ENCODE results near the gene AGPAT3.

AGPAT3 gene

DNA sequence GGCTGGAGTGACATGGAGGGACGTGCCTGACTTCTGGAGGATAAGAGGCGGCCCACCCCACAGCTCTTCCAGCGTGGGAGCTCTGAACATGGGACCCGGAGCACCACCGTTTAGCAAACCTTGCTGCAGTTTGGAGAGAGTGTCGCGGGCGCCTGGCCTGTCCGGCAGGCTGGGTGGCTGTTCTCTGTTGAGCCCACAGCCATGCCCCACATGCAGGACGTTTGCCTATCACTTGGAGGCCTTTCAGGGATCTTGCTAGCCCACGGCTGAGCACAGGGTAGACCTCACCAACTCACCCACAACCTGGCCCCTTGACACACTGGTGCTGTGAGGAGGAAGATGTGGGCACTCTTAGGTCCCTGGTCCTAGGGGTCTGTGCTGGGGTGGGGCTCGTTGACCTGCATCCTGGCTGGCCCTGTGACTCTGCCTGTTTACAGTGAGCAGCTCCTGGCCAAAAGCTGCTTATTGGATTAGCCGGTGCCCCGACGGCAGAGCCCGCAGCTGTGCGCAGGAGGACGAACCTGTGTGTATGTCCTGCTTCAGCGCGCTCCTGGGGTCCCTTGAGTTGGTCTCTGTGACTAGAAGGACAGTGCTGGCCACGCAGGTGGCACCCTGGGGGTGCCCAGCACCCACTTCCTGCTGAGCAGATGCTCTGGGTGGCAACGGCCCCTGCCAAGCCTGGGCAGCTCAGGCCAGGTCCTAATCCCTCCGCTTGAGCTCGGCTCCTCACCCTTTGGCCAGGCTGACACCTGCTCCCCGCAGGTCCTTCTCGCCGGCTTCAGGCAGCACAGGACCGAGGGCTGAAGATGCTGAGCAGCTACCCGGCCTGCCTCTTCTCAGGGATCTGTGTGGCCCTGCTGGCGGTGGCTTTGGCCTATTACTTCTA lies 74.7 kb downstream of the AGPAT3 start:
- DNase-seq, result no peak

DNA sequence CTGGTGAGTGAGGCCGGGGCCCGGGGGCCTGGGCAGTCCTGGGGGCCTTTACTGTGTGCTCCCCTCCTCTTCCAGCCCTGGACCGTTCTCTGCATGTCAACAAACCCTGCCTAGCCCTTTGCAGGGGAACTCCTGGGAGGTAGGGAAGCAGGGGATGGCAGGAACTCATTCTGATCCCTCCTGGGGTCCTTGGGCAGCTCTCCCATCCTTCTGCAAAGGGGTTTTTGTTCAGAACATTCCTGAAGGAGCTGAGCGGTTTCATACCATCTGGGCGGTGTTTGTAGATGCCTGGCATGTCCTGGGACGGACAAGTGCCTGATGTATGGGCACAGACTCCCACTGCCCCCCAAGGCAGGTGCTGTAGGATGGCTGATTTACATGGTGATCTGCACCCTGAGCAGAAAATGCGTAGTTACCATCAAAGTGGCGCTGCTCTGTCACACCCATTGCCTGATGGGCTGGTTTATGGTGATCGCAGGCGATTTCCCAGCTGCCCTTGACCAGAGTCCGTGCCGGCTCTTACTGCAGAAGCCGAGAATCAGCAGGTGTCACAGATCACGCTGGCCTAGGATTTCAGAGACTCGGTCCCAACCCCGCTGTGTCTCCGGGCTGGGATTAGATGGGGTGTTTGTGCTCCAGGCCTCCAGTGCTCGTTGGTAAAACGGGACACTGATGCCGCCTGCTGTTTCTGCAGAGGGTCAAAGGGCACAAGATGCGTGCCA lies 75.5 kb downstream of the AGPAT3 start:
- DNase-seq, result no peak

GRCh38 chr21:43942201-43942600 lies 77.2 kb downstream of the AGPAT3 start:
- DNase-seq, result no peak

- DNase-seq, result no peak
Measured at GRCh38 chr21:43942621-43943020, 77.6 kb downstream of the AGPAT3 start.

- DNase-seq, result no peak
Measured at GRCh38 chr21:43943512-43944077, 78.6 kb downstream of the AGPAT3 start.

DNA sequence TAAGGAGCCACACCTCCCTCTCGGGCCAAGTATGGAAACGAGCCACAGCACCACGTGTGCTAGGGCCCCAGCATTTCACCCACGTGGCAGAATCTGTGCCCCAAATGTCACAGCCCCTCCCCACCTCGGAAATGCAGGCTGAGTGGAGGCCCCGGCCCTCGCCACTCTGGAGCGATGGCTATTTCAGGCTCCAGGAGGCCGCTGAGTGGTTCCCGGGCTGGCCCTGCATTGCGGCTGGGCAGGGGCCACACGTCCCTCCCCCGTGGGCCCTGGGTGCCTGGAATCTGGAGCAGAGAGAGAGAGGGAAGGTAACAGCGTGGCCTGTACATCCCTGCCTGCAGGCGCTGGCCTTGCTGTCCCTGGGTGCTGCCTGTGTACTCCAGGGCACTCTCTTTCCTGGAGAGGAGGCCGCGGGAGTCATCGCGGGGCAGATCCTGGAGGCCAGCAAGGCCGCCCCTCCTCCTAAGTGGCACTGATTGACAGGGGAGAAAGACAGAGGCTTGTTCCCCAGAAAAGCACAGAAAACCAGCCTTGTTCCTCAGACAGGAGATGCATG lies 79.1 kb downstream of the AGPAT3 start:
- DNase-seq, result no peak

- no peak for DNase-seq
Measured at GRCh38 chr21:43944757-43945156, 79.7 kb downstream of the AGPAT3 start.

- no peak for DNase-seq
Measured at GRCh38 chr21:43948740-43949498, 83.9 kb downstream of the AGPAT3 start.

DNA sequence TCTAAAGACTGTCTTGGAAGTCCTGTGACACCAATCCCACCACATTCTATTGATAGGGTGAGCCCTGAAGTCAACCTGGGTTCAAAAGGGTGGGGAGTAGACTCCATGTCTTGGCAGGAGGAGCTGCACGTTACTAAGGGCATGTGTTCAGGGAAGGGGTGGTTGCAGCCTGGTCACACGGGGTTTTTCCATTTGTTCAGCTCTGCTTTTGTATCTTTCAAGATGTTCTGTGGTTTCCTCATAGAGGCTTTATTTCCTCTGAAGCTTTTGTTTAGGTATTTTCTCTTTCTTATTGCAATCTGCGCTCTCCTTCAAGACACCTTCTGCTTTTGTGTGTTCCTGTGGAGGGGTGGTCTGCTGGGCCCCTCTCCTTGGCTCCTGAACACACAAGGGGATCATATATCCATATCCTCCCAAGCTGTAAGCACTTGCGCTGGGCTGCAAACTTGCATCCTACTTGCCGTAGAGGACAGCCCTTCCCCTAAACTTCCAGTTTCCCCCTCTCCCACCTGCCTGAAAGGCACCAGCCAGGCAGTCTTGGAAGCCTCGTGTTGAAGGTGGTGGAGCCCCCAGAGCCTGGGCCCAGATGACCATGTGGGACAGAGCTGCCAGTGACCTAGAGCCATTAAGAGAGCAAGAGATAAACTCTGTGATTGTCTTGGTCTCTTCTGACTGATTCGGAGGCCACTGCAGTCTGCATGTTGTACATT lies 84.6 kb downstream of the AGPAT3 start:
- DNase-seq, result no peak

DNA sequence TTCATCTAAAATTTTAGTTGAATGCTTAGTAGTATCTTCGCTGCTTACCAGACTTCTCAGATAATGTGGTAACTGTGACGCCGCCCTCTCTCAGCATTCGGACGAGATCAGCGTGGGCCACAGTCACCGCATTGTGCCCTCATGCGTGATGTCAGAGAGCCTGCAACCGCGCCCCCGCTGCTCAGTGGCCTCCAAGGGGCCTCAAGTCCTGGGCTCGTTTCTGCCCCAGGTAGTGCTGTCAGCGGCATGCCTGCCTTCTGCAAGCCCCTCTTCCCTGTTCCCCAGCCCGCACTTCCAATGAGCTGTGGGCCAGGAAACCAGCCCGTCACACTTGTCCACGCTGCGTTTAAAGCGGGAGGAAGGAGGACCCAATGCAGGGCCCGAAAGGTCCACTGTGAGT lies 85.5 kb downstream of the AGPAT3 start:
- DNase-seq, result no peak

DNA sequence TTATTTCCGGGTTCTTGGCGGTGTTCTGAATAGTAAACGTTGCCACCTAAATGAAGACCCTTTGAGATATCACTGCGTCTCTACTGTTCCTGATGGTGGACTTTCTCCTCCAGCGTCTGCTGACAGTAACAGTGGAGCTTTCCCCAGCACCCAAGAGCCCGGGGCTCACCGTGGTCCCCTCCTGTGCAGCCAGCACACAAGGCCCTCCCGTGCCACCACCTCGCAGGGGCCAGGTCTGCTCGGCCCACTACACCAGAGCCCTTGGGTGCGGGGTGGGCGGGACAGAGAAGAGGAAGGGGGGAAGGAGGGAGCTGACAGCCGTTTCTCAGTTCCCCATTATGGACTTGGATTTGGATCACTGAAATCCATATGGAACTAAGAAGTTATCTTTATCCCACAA lies 85.9 kb downstream of the AGPAT3 start:
- DNase-seq, result no peak

DNA sequence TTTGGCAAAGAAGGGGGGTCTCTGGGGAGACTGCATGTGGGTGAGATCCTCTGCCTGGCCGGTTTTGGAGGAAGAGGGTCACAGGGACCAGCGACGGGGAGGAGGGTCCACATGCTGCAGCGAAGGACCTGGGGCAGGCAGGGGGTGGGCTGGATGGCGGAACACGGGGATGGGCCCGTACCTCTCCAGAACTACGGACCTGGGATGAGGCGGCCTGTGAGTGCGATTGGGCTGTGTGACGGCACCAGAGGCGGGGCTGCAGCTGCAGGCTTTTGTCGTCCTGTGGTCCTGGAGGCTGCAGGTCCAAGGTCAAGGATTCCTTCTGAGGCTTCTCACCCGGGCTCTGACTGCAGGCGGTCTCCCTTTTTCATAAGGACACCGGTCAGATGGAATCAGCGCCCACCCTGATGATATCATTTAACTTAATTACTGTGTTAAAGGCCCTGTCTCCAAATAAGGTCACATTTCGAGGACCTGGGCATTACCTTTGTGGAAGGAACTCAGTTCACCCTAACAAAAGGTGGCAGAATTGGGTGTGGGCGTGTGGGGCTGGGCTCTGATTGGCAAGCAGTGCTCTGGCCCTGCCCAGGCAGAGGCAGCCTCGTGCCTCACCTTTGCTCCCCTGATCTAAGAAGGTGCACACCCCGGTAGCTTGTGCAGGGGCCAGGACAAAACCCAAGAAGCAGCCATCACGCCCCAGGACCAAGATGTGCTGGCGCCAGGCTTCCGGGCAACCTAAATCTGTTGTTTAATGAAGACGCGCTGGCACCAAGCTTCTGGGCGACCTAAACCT lies 87.1 kb downstream of the AGPAT3 start:
- DNase-seq, result no peak

GRCh38 chr21:43953021-43953420 lies 88.0 kb downstream of the AGPAT3 start:
- DNase-seq, result no peak

DNA sequence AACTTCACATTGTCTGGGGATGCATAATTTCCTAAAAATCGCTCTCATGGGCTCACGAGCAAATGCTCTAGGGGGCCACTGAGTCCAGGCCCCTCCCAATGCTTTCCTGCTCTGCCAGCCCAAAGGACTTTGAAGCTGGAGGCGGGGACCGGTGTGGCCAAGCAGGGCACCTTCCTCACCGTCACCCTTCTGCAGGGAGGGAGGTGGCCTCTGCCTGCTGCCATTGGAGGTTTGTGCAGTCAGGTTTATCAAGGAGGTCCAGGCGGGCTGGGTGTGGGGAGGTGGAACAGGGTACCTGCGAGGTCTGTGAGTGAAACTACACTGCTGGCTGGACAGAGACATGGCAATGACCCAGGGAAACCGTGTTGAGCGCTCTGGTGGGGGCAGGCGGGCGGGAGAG lies 89.0 kb downstream of the AGPAT3 start:
- DNase-seq, result no peak

DNA sequence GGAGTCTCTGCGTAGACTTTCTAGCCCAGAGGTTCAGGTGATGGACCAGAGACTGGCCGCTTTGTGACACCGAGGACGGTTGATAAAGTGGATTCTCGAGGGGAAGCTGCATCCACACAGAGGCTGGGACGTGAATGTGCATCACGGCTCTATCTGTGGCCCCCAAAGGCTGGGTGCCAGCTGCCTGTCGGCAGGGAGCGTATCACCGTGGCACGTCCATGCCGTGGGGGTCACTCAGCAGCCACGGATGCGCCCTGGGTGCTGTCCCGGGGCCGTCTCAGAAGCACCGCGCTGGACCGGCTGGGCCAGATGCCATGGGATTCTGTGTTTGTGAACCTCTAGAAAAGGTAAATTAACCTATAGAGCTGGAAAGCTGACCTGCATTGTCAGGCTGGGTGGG lies 89.9 kb downstream of the AGPAT3 start:
- no peak for DNase-seq

DNA sequence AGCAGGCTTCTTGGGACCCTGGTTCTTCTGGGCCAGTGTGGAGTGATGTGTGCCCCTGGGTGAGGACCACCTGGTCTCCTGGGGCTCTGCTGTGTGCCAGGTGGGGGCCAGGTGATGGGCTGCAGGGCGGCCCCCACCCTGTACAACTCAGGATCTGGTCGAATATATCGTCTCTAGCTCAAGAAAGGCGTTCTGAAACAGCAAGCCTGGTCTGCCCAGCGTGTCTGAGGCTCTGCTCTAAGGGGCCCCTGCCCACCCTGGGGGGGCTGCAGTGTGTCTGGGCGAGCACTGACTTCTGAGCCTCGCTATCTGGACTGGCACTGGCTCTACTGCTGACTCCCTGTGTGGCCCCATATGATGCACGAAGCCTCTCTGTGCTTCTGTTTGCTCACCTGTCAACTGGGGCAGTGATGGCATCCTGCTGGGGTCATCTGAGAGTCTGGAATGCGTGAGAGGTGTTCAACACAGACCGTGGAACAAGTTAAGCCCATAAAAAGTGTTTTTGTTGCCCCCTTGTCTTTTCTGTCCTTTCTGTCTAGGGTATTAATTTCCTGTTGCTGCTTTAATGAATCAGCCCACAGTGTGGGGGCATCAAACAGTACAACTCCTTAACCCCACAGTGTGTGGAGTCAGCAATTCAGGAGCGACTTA lies 91.1 kb downstream of the AGPAT3 start:
- no peak for DNase-seq

DNA sequence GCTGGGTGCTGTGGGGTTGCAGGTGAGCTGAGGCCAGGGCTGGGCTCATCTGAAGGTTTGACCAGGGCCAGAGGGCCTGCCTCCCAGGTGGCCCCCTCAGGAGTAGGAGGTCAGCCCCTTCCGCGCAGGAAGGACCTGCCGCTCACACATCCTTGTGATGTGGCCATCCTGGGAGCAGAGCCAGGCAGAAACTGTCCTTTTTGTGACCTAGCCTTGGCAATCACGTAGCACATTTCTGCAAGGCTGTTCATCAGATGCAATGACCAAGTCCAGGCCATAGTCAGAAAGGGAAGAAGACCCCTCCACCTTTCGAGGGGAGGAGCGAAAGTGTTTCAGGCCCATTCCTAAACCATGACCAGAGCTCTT lies 91.6 kb downstream of the AGPAT3 start:
- DNase-seq, result no peak

DNA sequence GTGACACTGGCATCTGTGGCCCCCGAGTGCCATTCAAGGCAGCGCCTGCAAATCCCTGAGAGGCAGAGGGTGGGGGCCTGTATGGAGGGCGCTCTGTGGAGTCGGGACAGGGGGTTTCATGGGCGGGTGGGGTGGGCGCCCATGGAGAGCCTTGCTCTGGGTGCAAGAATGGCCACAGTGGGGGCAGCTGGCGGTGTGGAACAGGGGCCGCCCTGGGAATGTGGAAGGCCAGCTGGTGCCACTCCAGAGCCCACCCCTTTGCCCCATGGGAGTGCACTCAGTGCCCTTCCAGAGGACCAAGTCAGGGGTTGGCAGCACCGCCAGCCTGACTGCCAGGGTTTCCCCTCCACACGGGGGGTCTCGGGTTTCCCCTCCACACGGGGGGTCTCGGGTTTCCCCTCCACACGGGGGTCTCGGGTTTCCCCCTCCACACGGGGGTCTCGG lies 92.1 kb downstream of the AGPAT3 start:
- DNase-seq, result no peak

- no peak for DNase-seq
Measured at GRCh38 chr21:43957611-43958362, 92.8 kb downstream of the AGPAT3 start.

Measured in SIG-M5 (cell line).